ENCODE results near the gene ZDHHC24.

- TF ChIP-seq CTCF (IDR thresholded peaks at IDR 0.05) (no peak), POLR2A (IDR thresholded peaks at IDR 0.05) (no peak)
Measured at GRCh38 chr11:66475349-66476172, 70.3 kb downstream of the ZDHHC24 start.
